PC-3 (cell line): Measurements from ENCODE around the gene WFDC9. TPM values are rescaled to one million over a fixed set of nuclear protein-coding genes. Genes with fewer than 3 reads are reported as not detected.
"Not testable (repeated sequence)": the region's sequence is repeated elsewhere in the genome, so short reads cannot be mapped to it uniquely, and the experiment has no call there.

Experiments used
- ATAC-seq: fragments of 200-7000 bp; cut with Tn5 transposase; 2 replicates; pipeline ENCODE4 v1.9.1; 2020; ENCODE audit warnings: mild to moderate bottlenecking, moderate library complexity
- BruUV-seq: library from RNA; stranded (reverse); fragments of 400-500 nt; replicated peaks from 2 replicates; lab custom pipeline; 2021; lab: Mats Ljungman, UMichigan
- CTCF ChIA-PET: fragments of 300-600 bp; sonication (Branson Sonifier 250); formaldehyde crosslinking; loops from one replicate; lab custom pipeline; 2022; ENCODE audit warnings: antibody characterized with exemption; lab: Charles Lee
- POLR2A ChIA-PET: fragments of 300-600 bp; sonication (Branson Sonifier 250); formaldehyde crosslinking; loops from one replicate; lab custom pipeline; 2022; ENCODE audit warnings: antibody characterized with exemption; ENCODE audit not compliant: unreplicated experiment; lab: Charles Lee
- DNase-seq: peaks from one replicate; pipeline ENCODE4 v3.0.0-alpha.2; 2015
- H2AFZ ChIP-seq: fragments of 300-600 bp; sonication (generic); 2 replicates; pipeline ENCODE4 v1.6.0; 2016; ENCODE audit warnings: antibody characterized with exemption, low read length
- H3F3A ChIP-seq: fragments of 300-600 bp; sonication (generic); one replicate; pipeline ENCODE4 v1.6.0; 2017; ENCODE audit warnings: antibody characterized with exemption, low read length, control low read depth, mild to moderate bottlenecking; ENCODE audit not compliant: unreplicated experiment
- H3K27ac ChIP-seq: fragments of 300-600 bp; sonication (generic); 2 replicates; pipeline ENCODE4 v1.5.1; 2016; ENCODE audit warnings: mild to moderate bottlenecking, low read length
- H3K27me3 ChIP-seq: fragments of 300-600 bp; sonication (generic); 2 replicates; pipeline ENCODE4 v1.6.1; 2016; ENCODE audit warnings: low read length, mixed read lengths
- H3K36me3 ChIP-seq: fragments of 300-600 bp; sonication (generic); 2 replicates; pipeline ENCODE4 v1.6.1; 2016; ENCODE audit warnings: low read depth, mixed run types, low read length, mixed read lengths
- H3K4me1 ChIP-seq: fragments of 300-600 bp; sonication (generic); 2 replicates; pipeline ENCODE4 v1.5.1; 2016; ENCODE audit warnings: low read length; ENCODE audit not compliant: insufficient read depth
- H3K4me2 ChIP-seq: fragments of 300-600 bp; sonication (generic); 2 replicates; pipeline ENCODE4 v1.6.0; 2016; ENCODE audit warnings: low read length
- H3K4me3 ChIP-seq: fragments of 300-600 bp; sonication (generic); 2 replicates; pipeline ENCODE4 v1.5.1; 2016; ENCODE audit warnings: mild to moderate bottlenecking, low read length, mixed read lengths
- H3K79me2 ChIP-seq: fragments of 300-600 bp; sonication (generic); 2 replicates; pipeline ENCODE4 v1.6.1; 2017; ENCODE audit warnings: low read length, mixed read lengths
- H3K9ac ChIP-seq: fragments of 300-600 bp; sonication (generic); 2 replicates; pipeline ENCODE4 v1.6.0; 2016; ENCODE audit warnings: mild to moderate bottlenecking, low read length
- H3K9me2 ChIP-seq: fragments of 300-600 bp; sonication (generic); replicated peaks from 2 replicates; pipeline ENCODE4 v1.6.1; 2016; ENCODE audit warnings: mixed run types, low read length, mixed read lengths
- H3K9me3 ChIP-seq: fragments of 300-600 bp; sonication (generic); 2 replicates; pipeline ENCODE4 v1.6.1; 2016; ENCODE audit warnings: low read length, mixed read lengths
- H4K20me1 ChIP-seq: fragments of 300-600 bp; sonication (generic); 2 replicates; pipeline ENCODE4 v1.6.1; 2016; ENCODE audit warnings: low read length, mixed read lengths
- CTCF ChIP-seq: fragments of 300-600 bp; sonication (generic); conservative IDR thresholded peaks from 2 replicates; pipeline ENCODE4 v1.5.1; 2017; ENCODE audit warnings: antibody characterized with exemption, low read depth, mild to moderate bottlenecking, low read length
- EZH2 ChIP-seq: fragments of 300-600 bp; sonication (generic); IDR thresholded peaks from one replicate; pipeline ENCODE4 v1.6.1; 2017; ENCODE audit warnings: antibody characterized with exemption, mild to moderate bottlenecking, low read length; ENCODE audit not compliant: unreplicated experiment
- EZH2phosphoT487 ChIP-seq: fragments of 300-600 bp; sonication (generic); IDR thresholded peaks from 2 replicates; pipeline ENCODE4 v1.6.1; 2018; ENCODE audit warnings: mild to moderate bottlenecking, antibody characterized with exemption, low read length, borderline replicate concordance
- intact Hi-C: fragments of 100-400 bp; cut with micrococcal nuclease; formaldehyde crosslinking; loops from 2 replicates; pipeline ENCODE4 v1.9.0; 2023
- total RNA-seq: library from RNA; depleted of rRNA; stranded (reverse); fragments of >200 nt; gene quantifications from 2 replicates; pipeline ENCODE4 v1.2.3, GENCODE V29; 2014

WFDC9 gene
- total RNA-seq, 1 experiment from 2014 or later = not detected

GRCh38 chr20:45592574-45593189, 38.4 kb downstream of the WFDC9 start:
- intact Hi-C loops = loop anchor here (1.0 kb wide), 3 partner anchors 46 to 371 kb away; no protein-coding TSS in a partner anchor
- POLR2A ChIA-PET = interaction anchor here (0.6 kb wide), 1 partner anchor 380 kb away, joined by 7 read pairs; no protein-coding TSS in a partner anchor
- peak; percentile 83 for ATAC-seq

GRCh38 chr20:45589725-45590124, 41.4 kb downstream of the WFDC9 start:
- H3K9ac ChIP-seq = no peak overlapping the region
- no peaks in the 10 kb centered on the region for H3K36me3 ChIP-seq
- H3K4me1 ChIP-seq = no peaks in the 10 kb centered on the region
- CTCF ChIA-PET = no interaction called here
- no peaks in the 10 kb centered on the region for H3K9me3 ChIP-seq
- no peak for ATAC-seq
- TF ChIP-seq CTCF (no peak), EZH2phosphoT487 (no peak), EZH2 (no peak)
- no peaks in the 10 kb centered on the region for H4K20me1 ChIP-seq
- intact Hi-C loops = no loop called here
- no peak for DNase-seq
- H3K79me2 ChIP-seq = no peaks in the 10 kb centered on the region
- H3F3A ChIP-seq = no peaks in the 10 kb centered on the region
- H3K27me3 ChIP-seq = peaks cover 10% of the 10 kb centered on the region; the same call in 1 of the 2 replicates
- no peak overlapping the region for H3K4me3 ChIP-seq
- no TSS peak for BruUV-seq
- no peaks in the 10 kb centered on the region for H3K9me2 ChIP-seq
- no peak overlapping the region for H3K27ac ChIP-seq
- POLR2A ChIA-PET = no interaction called here
- H2AFZ ChIP-seq = no peak overlapping the region
- no peak overlapping the region for H3K4me2 ChIP-seq

More at GRCh38 chr20:45592574-45593189, 38.4 kb downstream of the WFDC9 start:
- Histone ChIP-seq H3K4me1 (no peaks in the 10 kb centered on the region), H3F3A (no peaks in the 10 kb centered on the region), H3K36me3 (no peaks in the 10 kb centered on the region), H4K20me1 (no peaks in the 10 kb centered on the region), H3K79me2 (no peaks in the 10 kb centered on the region), H3K9ac (no peak overlapping the region), H3K4me2 (no peak overlapping the region), H3K27me3 (peaks cover 16% of the 10 kb centered on the region; the same call in 1 of the 2 replicates), H3K27ac (no peak overlapping the region), H3K9me3 (no peaks in the 10 kb centered on the region), H3K9me2 (no peaks in the 10 kb centered on the region), H3K4me3 (no peak overlapping the region), H2AFZ (no peak overlapping the region)
- TF ChIP-seq EZH2phosphoT487 (no peak), EZH2 (no peak), CTCF (peak; percentile 97)
- no TSS peak for BruUV-seq
- CTCF ChIA-PET = no interaction called here
- peak; percentile 90 for DNase-seq

- BruUV-seq = no TSS peak
- no peak overlapping the region for H3K27ac ChIP-seq
These were observed 42.3 kb downstream of the WFDC9 start for GRCh38 chr20:45588800-45589199.

GRCh38 chr20:45585986-45586385, 45.1 kb downstream of the WFDC9 start:
- CTCF ChIA-PET, POLR2A ChIA-PET, H3K4me2 ChIP-seq: not testable (repeated sequence)

More at GRCh38 chr20:45588800-45589199, 42.3 kb downstream of the WFDC9 start:
- ChIA-PET CTCF (no interaction called here), POLR2A (interaction anchor here (0.7 kb wide), 1 partner anchor 234 kb away, joined by 5 read pairs; no protein-coding TSS in a partner anchor)
- Histone ChIP-seq H3K9me2 (no peaks in the 10 kb centered on the region), H3K79me2 (no peaks in the 10 kb centered on the region), H3K9ac (no peak overlapping the region), H3K9me3 (no peaks in the 10 kb centered on the region), H3K4me1 (no peaks in the 10 kb centered on the region), H3F3A (no peaks in the 10 kb centered on the region), H3K4me2 (no peak overlapping the region), H3K27me3 (peaks cover 9% of the 10 kb centered on the region; the same call in 1 of the 2 replicates), H2AFZ (no peak overlapping the region), H4K20me1 (no peaks in the 10 kb centered on the region), H3K36me3 (no peaks in the 10 kb centered on the region), H3K4me3 (no peak overlapping the region)
- intact Hi-C loops = no loop called here
- DNase-seq (peak; percentile 25), ATAC-seq (no peak)
- TF ChIP-seq CTCF = no peak
- TF ChIP-seq EZH2 = no peak
- no peak for TF ChIP-seq EZH2phosphoT487

More at GRCh38 chr20:45585986-45586385, 45.1 kb downstream of the WFDC9 start:
- BruUV-seq, H3K79me2 ChIP-seq, H3K4me1 ChIP-seq, H3K27ac ChIP-seq, H3K9me3 ChIP-seq, H3K9ac ChIP-seq, H3F3A ChIP-seq, H3K9me2 ChIP-seq, H4K20me1 ChIP-seq, intact Hi-C loops, ATAC-seq, H2AFZ ChIP-seq, H3K36me3 ChIP-seq, H3K4me3 ChIP-seq: not testable (repeated sequence)
- H3K27me3 ChIP-seq = peaks cover 30% of the 10 kb centered on the region
- peak; percentile 26 for DNase-seq
